ENCODE data around the gene LRP1-AS. TPM values are rescaled to one million over a fixed set of nuclear protein-coding genes. Genes with fewer than 3 reads are reported as not detected.

The LRP1-AS gene
- total and polyA plus RNA-seq, 8 donors: not detected

- peaks cover 38 to 96% (median 86%) of the 10 kb centered on the region in 4 donors for H3K36me3 ChIP-seq
- no peak overlapping the region for H3K4me3 ChIP-seq
- no peaks in the 10 kb centered on the region for H3K9me3 ChIP-seq
- intact Hi-C loops (cut with DNase I; ENCODE audit: low total_unique reads): no loop called here
- H3K4me1 ChIP-seq: peaks cover 0 to 7% (median 4%) of the 10 kb centered on the region in 4 donors
- TF ChIP-seq POLR2AphosphoS5 (IDR thresholded peaks at IDR 0.05) (no peak), POLR2A (IDR thresholded peaks at IDR 0.05) (no peak), EP300 (IDR thresholded peaks at IDR 0.05) (no peak)
- TF ChIP-seq, protein P1, sequence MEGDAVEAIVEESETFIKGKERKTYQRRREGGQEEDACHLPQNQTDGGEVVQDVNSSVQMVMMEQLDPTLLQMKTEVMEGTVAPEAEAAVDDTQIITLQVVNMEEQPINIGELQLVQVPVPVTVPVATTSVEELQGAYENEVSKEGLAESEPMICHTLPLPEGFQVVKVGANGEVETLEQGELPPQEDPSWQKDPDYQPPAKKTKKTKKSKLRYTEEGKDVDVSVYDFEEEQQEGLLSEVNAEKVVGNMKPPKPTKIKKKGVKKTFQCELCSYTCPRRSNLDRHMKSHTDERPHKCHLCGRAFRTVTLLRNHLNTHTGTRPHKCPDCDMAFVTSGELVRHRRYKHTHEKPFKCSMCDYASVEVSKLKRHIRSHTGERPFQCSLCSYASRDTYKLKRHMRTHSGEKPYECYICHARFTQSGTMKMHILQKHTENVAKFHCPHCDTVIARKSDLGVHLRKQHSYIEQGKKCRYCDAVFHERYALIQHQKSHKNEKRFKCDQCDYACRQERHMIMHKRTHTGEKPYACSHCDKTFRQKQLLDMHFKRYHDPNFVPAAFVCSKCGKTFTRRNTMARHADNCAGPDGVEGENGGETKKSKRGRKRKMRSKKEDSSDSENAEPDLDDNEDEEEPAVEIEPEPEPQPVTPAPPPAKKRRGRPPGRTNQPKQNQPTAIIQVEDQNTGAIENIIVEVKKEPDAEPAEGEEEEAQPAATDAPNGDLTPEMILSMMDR (IDR thresholded peaks at IDR 0.05): no peak
- no peak overlapping the region for H3K27ac ChIP-seq
- no peaks in the 10 kb centered on the region for H3K27me3 ChIP-seq
- DNase-seq: no peak
- 63 to 97% (median 92%) methylated on average over 1 of the region's 1 CpG for WGBS, 5 donors
These were observed 23.0 kb upstream of the LRP1-AS start for GRCh38 chr12:57170408-57170807.

- peaks cover 0 to 3% (median 0%) of the 10 kb centered on the region in 4 donors for H3K4me1 ChIP-seq
- H3K27me3 ChIP-seq: no peaks in the 10 kb centered on the region
- H3K27ac ChIP-seq: no peak overlapping the region
- H3K36me3 ChIP-seq: peaks cover 39 to 97% (median 86%) of the 10 kb centered on the region in 4 donors
- H3K4me3 ChIP-seq: no peak overlapping the region
- intact Hi-C loops (cut with DNase I; ENCODE audit: low total_unique reads): no loop called here
- TF ChIP-seq, protein P1 (IDR thresholded peaks at IDR 0.05): no peak
- no peak for TF ChIP-seq POLR2AphosphoS5 (IDR thresholded peaks at IDR 0.05)
- 72 to 87% (median 75%) methylated on average over 7 of the region's 7 CpGs for WGBS, 5 donors
- H3K9me3 ChIP-seq: no peaks in the 10 kb centered on the region
- DNase-seq: no peak
These were observed 22.6 kb upstream of the LRP1-AS start for GRCh38 chr12:57169969-57170368.

DNA sequence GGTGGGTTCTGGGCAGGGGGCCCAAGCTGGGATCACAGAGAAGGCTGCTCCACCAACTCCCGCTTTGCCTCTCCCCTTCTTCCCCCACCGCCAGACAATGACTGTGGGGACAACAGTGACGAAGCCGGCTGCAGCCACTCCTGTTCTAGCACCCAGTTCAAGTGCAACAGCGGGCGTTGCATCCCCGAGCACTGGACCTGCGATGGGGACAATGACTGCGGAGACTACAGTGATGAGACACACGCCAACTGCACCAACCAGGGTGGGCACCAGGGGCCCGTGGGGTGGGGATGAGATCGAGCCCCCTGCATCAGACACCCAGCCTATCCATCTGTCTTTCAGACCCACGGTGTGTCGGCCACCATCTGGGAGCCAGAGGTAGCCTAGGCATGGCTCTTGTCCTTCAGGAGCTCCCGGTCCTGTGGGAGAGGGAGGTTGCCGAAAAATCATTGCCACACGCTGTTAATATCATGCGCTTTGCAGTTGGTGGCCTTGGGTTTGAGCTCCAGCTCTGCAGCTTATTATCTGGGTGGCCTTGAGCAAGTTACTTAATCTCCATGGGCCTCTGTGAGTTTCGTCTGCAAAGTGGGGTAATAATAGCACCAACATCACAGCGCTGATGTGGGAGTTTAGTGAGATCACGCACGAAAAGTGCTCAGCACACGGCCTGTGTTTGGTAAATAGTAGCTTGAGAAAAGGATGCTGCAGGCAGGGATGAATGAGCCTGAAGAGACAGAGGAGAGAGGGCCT lies 21.8 kb upstream of the LRP1-AS start:
- intact Hi-C loops (cut with DNase I; ENCODE audit: low total_unique reads): no loop called here

GRCh38 chr12:57168058-57168457 lies 20.6 kb upstream of the LRP1-AS start:
- 79 to 86% (median 81%) methylated on average over 10 of the region's 10 CpGs for WGBS, 5 donors
- no peak for TF ChIP-seq EP300 (IDR thresholded peaks at IDR 0.05)
- TF ChIP-seq POLR2A (IDR thresholded peaks at IDR 0.05): no peak
- TF ChIP-seq, protein P1 (IDR thresholded peaks at IDR 0.05): no peak
- TF ChIP-seq POLR2AphosphoS5 (IDR thresholded peaks at IDR 0.05): no peak
- H3K9me3 ChIP-seq: no peaks in the 10 kb centered on the region
- no peak overlapping the region for H3K4me3 ChIP-seq
- DNase-seq: no peak
- intact Hi-C loops (cut with DNase I; ENCODE audit: low total_unique reads): no loop called here
- H3K36me3 ChIP-seq: peaks cover 44 to 99% (median 85%) of the 10 kb centered on the region in 4 donors
- no peaks in the 10 kb centered on the region for H3K27me3 ChIP-seq
- H3K4me1 ChIP-seq: no peaks in the 10 kb centered on the region
- H3K27ac ChIP-seq: no peak overlapping the region

More for the DNA sequence above, 21.8 kb upstream of the LRP1-AS start:
- Histone ChIP-seq H3K4me1 (no peaks in the 10 kb centered on the region), H3K4me3 (no peak overlapping the region), H3K9me3 (no peaks in the 10 kb centered on the region), H3K27me3 (no peaks in the 10 kb centered on the region), H3K36me3 (peaks cover 42 to 99% (median 87%) of the 10 kb centered on the region in 4 donors), H3K27ac (no peak overlapping the region)
- WGBS, 5 donors: 88 to 92% (median 90%) methylated on average over 14 to 23 of the region's 23 CpGs
- TF ChIP-seq, protein P1 (IDR thresholded peaks at IDR 0.05): no peak
- TF ChIP-seq EP300 (IDR thresholded peaks at IDR 0.05): no peak
- TF ChIP-seq POLR2A (IDR thresholded peaks at IDR 0.05): no peak
- TF ChIP-seq POLR2AphosphoS5 (IDR thresholded peaks at IDR 0.05): no peak
- no peak for DNase-seq

Measured in stomach (tissue), 9 donors.